ENCODE results near the gene FBXO38. TPM values are rescaled to one million over a fixed set of nuclear protein-coding genes. Genes with fewer than 3 reads are reported as not detected.

FBXO38 gene
- total and polyA plus RNA-seq, 2 of the 4 experiments (the other 2 are of a cell fraction), result 14.9 to 70.1 TPM

DNA sequence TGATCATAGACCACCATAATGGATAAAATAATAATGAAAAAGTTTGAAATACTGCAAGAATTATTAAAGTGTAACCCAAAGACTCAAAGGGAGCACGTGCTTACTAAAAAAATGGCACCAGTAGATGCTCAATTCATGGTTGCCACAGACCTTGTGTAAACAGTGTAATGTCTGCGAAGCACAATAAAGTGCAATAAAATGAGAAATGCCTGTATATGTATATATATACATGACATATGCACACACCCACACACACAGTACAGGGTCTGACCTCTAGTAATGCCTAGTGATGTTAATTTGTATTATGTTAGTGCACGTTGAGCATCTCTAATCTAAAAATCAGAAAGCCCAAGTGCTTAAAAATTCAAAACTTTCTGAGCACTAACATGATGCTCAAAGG, 52.3 kb downstream of the FBXO38 start:
- no peak overlapping the region for H3K27ac ChIP-seq (ENCODE audit: insufficient read depth, low read length)
- no CpG with 5 or more reads among the region's 3 CpGs for WGBS, 2 experiments (ENCODE audit: extremely low coverage in 2 of 2, insufficient read length in 1 of 2)
- no peak for DNase-seq
- no peak overlapping the region for H3K18ac ChIP-seq (ENCODE audit: low read depth, low read length)
- H2BK20ac ChIP-seq (ENCODE audit: low read depth, low read length), result no peak overlapping the region
- no peak for ATAC-seq (ENCODE audit: low read depth)
- no peak overlapping the region for H4K5ac ChIP-seq (ENCODE audit: low read depth, low read length)
- no peak overlapping the region for H3K56ac ChIP-seq (ENCODE audit: extremely low read depth, insufficient read depth, low read length)
- H4K91ac ChIP-seq (ENCODE audit: insufficient read depth, low read depth, low read length), result no peak overlapping the region
- H3K4me1 ChIP-seq (ENCODE audit: control insufficient read depth, insufficient read depth, low read length), result no peaks in the 10 kb centered on the region
- H2BK15ac ChIP-seq (ENCODE audit: low read depth, low read length), result no peak overlapping the region
- no peaks in the 10 kb centered on the region for H3K27me3 ChIP-seq (ENCODE audit: control insufficient read depth, insufficient read depth, low read length)
- H3K23ac ChIP-seq (ENCODE audit: low read depth, low read length), result no peak overlapping the region
- dilution Hi-C loops (cut with HindIII; ENCODE audit: low sequenced_read_pairs, unreplicated experiment), result no loop called here
- peaks cover 4 to 5% of the 10 kb centered on the region in 2 experiments; a peak in 2 of 4 replicates for H3K79me1 ChIP-seq (ENCODE audit: low read depth in 1 of 2, low read length in 2 of 2)
- no peaks in the 10 kb centered on the region for H3K9me1 ChIP-seq (ENCODE audit: insufficient read depth, low read length)
- no peak overlapping the region for H2AFZ ChIP-seq (replicated peaks; ENCODE audit: low read length, poor library complexity)
- no peaks in the 10 kb centered on the region for H4K20me1 ChIP-seq (ENCODE audit: insufficient read depth, low read length)
- no peak overlapping the region for H3K9ac ChIP-seq (ENCODE audit: low read depth, low read length)
- H2BK5ac ChIP-seq (ENCODE audit: low read depth, low read length, poor library complexity, severe bottlenecking), result no peak overlapping the region
- intact Hi-C loops (cut with micrococcal nuclease), result no loop called here
- in situ Hi-C loops (cut with MboI; ENCODE audit: low sequenced_read_pairs), result loop anchor here (25.0 kb wide), 1 partner anchor 801 kb away; no protein-coding TSS in a partner anchor
- H3K14ac ChIP-seq (replicated peaks; ENCODE audit: low read depth, low read length), result no peak overlapping the region
- no peak overlapping the region for H4K8ac ChIP-seq (ENCODE audit: low read depth in 2 of 2, low read length in 2 of 2)
- ChIA-PET CTCF (no interaction called here), POLR2A (ENCODE audit: unreplicated experiment) (no interaction called here)
- no TSS peak for BruUV-seq (replicated peaks)
- no peak overlapping the region for H2AK9ac ChIP-seq (replicated peaks; ENCODE audit: low read depth, low read length, poor library complexity)
- no peak overlapping the region for H2AK5ac ChIP-seq (ENCODE audit: low read depth, low read length)
- H3K9me3 ChIP-seq (ENCODE audit: control insufficient read depth, insufficient read depth, low read length), result no peaks in the 10 kb centered on the region
- no peak overlapping the region for H3K4me2 ChIP-seq (ENCODE audit: low read depth, low read length)
- H3K4me3 ChIP-seq (ENCODE audit: insufficient read depth, low read depth, low read length), result no peak overlapping the region
- no peak for TF ChIP-seq FOS (IDR thresholded peaks at IDR 0.05; ENCODE audit: low read depth, low read length)
- no peak for TF ChIP-seq CEBPB (IDR thresholded peaks at IDR 0.05; ENCODE audit: low read depth, low read length)
- TF ChIP-seq MAZ (IDR thresholded peaks at IDR 0.05; ENCODE audit: borderline replicate concordance, low read depth, low read length), result no peak
- TF ChIP-seq NFE2L2 (IDR thresholded peaks at IDR 0.05; ENCODE audit: low read depth, low read length), result no peak
- H3K4ac ChIP-seq (ENCODE audit: low read depth, low read length), result no peak overlapping the region
- peaks cover 15% of the 10 kb centered on the region for H3K36me3 ChIP-seq (ENCODE audit: control insufficient read depth, insufficient read depth, low read length)
- H2BK120ac ChIP-seq (ENCODE audit: low read depth, low read length), result no peak overlapping the region

Data from IMR-90 (cell line).